Measurements from ENCODE around the gene PEX26.

The PEX26 gene

GRCh38 chr22:18071968-18072310, 5.9 kb upstream of the PEX26 start:
- DNase-seq, result peak; percentile 16

GRCh38 chr22:18073467-18073866, 4.3 kb upstream of the PEX26 start:
- peak; percentile 25 for DNase-seq

DNA sequence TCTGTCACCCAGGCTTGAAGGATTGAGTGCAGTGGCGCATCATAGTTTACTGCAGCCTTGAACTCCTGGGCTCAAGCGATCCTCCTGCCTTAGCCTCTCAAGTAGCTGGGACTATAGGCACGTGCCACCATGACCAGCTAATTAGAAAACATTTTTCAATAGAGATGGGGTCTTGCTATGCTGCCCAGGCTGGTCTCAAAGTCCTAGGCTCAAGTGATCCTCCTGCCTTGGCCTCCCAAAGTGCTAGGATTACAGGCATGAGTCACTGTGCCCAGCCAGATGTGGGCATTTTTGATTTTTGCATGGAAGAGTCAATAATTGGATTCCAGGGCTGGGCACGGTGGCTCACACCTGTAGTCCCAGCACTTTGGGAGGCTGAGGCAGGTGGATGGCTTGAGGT, 3.9 kb upstream of the PEX26 start:
- DNase-seq, result peak; percentile 17

- peak; percentile 38 for DNase-seq
These were observed 2.6 kb upstream of the PEX26 start for GRCh38 chr22:18075101-18075719.

GRCh38 chr22:18075720-18076497, 1.9 kb upstream of the PEX26 start:
- peak; percentile 70 for DNase-seq

DNA sequence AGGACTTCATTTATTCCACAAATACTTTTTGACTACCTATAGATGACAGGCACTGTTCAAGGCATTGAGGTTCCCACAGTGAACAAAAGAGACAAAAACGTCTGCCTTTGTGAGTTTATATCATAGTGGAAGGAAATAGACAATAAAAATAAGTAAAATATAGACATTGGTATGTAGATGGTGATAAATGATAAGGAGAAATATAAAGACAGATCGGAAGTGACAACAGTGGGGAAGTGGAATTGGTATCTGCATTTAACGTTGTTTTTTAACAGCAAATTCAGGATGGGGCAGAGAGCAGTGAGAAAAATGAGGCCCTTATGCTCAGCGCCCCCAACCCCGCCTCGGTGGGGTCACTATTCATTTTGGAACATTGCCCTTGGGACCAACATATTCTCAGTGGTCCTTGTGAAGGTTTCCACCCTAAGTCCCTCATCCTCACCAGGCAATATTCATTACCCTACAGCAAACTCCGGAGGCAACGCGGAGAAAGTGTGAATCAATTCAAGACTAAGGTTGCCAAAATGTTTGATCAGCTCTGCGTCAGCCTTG, 627 bp upstream of the PEX26 start:
- DNase-seq, result no peak

DNA sequence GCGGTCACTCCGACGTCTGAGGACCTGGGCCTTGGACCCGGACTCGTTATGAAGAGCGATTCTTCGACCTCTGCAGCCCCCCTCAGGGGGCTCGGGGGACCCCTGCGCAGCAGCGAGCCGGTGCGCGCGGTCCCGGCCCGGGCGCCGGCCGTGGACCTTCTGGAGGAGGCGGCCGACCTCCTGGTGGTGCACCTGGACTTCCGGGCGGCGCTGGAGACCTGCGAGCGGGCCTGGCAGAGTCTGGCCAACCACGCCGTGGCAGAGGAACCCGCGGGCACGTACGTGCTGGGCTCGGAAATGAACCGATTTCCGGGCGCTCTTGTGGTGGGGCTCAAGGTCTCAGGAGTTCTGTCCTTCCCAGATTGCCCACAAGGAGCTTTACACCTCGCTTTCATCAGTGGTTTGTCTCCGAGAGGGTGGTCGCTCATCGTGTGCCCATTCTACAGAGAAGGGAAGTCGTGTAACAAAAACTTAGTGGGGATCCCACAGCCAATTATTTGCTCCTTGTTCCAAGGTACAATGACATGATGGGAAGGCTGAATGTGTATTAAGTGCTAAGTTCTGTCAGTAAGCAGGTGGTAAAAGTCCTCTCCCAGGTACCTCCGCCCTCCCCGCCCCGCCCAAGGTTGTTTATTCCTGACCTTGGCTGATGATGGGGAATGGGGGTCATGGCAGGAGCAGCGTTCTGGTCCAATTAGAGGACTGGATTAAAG, 695 bp downstream of the PEX26 start:
- DNase-seq, result peak; percentile 82

DNA sequence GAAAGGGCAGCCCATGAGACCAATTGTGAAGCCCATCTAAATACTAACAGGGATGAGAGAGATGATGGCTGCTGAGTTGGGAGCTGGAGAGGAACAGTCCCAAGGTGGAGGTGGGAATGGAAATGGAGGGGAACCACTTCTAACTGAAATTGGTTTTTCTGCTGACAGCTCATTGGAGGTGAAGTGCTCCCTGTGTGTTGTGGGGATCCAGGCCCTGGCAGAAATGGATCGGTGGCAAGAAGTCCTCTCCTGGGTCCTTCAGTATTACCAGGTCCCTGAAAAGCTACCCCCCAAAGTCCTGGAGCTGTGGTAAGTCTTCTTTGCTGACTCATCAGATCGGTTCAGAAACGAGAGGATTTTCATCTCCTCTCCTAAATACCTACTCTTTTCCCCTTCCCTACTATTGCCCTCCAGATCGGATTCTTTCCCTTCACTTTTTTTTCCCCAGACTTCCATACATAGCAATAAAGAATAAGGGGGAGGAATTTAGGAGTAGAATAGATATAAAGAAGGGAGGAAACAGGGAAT, 2.0 kb downstream of the PEX26 start:
- DNase-seq, result peak; percentile 24

- peak; percentile 50 for DNase-seq
These were observed 3.6 kb downstream of the PEX26 start for GRCh38 chr22:18081416-18081815.

DNA sequence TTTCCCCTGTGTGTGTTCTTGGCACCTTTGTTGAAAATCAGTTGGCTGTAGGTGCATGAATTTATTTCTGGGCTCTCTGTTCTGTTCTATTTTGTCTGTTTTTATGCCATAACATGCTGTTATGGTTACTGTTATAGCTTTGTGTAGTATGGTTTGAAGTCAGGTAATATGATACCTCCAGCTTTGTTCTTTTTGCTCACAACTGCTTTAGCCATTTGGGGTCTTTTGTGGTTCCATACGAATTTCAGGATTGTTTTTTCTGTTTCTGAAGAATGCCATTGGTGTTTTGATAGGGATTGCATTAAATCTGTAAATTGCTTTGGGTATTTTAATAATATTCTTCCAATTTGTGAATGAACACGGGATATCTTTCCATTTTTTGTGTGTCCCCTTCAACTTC, 4.7 kb downstream of the PEX26 start:
- DNase-seq, result no peak

- DNase-seq, result peak; percentile 24
These were observed 5.6 kb downstream of the PEX26 start for GRCh38 chr22:18083406-18083805.

GRCh38 chr22:18085188-18085587, 7.4 kb downstream of the PEX26 start:
- peak; percentile 10 for DNase-seq

DNA sequence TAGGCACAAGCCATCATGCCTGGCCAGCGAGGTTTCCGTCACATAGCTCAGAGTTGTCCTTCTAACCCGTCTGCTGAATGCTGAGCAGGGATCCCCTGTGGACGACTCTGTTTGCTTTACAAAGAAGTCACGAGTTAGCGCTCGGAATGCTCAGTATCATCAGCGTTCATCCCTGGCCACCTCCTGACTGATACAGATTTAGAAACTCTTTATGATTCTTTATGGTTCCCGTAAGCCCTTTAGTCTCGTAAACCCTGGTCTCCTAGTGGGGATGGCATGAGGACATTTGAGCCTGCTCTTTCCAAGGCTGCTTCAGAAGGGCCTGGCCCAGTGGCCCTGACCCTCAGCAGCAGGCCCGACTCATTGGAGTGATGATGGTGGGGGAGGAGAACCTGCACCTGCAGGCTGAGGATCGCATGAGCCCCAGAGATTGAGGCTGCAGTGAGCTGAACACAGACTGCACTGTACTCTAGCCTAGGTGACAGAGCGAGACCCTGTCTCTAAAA, 9.6 kb downstream of the PEX26 start:
- peak; percentile 31 for DNase-seq

GRCh38 chr22:18088825-18089568, 11.2 kb downstream of the PEX26 start:
- peak; percentile 73 for DNase-seq

DNA sequence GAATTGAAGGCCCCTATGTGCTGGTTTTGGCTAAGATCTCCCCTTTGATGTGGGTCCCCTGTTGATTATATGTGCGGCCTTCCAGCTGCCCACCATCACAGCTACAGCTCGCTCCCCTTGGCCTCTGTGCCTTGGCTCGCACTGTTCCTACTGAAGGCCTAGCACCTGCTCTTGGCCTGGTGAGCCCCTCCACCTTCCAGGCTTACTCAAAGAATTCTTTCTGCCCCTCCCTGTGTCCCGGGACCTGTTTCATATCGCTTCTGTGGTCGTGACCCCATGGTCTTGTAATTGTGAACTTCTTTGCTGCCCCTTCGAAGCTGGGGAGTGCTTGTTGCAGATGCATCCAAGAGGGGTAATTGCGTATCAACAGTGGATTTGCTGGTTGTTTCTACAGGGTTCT, 12.5 kb downstream of the PEX26 start:
- DNase-seq, result no peak

DNA sequence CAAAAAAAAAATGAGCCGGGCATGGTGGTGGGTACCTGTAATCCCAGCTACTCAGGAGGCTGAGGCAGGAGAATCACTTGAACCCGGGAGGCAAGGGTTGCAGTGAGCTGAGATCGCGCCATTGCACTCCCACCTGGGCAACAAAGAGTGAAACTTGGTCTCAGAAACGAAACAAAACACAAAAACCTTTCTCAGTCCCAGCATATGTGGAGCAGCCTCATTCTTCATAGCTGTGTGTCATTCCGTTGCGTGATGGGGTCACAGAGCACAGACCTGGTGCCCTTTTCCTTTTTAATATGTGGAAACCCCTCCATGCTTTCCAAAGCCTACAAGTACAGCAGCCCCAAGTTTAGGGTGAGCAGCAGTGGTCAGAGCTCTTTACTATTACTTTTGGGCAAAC, 13.7 kb downstream of the PEX26 start:
- DNase-seq, result no peak

DNA sequence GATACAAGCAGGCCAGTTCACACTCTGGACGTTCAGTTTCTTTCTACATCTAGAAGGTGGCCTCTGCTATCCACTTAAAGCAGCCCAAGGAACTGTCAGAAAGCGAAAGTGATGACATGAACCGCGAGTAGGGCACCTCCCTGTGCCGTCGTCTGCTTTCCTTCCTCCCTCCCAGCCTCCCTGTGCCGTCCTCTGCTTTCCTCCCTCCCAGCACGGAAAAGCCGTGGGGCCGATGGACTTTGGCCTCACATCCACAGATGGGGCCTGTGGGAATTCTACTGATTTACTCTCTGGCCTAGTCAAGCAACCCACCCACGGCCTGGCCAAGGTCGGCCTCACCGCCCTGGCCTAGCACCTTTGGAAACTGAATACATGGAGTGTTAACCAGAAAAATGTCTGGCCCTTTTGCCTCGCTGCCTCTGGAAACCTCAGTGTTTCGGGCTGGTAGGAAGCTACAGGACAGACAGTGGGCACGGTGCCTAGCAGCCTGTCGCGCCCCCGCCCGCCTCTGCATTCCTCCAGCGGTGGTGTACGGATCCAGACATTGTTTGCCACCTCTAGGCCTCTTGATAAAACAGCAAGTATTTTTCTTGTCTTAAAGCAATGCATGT, 14.2 kb downstream of the PEX26 start:
- DNase-seq, result peak; percentile 77

- no peak for DNase-seq
These were observed 15.9 kb downstream of the PEX26 start for GRCh38 chr22:18093661-18094060.

DNA sequence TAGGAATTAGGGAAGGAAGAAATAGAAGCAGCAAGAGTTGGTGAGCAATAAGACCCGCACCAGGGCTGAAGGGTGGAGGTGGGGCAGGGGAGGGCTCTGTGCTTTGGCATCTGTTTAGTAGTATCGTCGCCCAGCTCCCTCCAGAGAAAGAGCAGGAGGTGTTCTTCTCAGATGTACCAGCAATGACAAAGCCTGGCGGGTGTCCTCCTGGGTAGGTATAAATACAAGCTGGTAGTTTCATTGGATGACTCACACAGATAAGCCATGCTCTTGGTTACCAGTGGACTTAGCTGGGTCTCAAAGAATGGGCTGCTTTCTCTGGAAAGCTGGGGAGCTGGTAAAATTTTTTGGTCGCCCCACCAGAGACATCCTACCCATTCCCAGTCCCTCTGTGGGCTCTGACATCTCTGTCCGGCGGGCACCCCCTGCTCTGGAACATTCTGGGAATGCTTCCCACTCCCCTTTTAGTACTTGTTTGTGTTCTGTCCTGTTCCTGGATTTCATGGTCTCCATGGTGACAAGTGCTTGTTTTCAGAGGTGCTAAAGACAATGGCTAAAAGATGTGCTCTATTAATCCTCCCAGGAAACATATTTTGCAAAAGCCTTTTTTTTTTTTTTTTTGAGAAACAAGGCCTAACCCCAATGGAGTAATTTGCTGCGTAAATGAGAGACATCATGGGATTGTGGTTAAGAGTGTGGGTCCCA, 17.5 kb downstream of the PEX26 start:
- peak; percentile 51 for DNase-seq

DNA sequence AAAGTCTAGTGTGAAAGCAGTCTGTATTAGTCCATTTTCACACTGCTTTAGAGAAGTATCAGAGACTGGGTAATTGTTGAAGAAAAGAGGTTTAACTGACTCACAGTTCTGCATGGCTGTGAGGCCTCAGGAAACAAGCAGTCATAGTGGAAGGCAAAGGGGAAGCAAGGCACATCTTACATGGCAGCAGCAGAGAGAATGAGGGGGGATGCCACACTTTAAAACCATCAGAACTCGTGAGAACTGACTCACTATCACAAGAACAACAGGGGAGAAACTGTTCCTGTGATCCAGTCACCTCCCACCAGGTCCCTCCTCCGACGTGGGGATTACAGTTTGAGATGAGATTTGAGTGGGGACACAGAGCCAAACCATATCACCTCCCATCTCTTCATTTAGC, 19.0 kb downstream of the PEX26 start:
- DNase-seq, result peak; percentile 31

- no peak for DNase-seq
These were observed 23.0 kb downstream of the PEX26 start for GRCh38 chr22:18100781-18101180.

Data from activated effector memory CD4-positive, alpha-beta T cell treated with anti-CD3 and anti-CD28 coated beads, Interleukin-2, amount 50 U/mL, for 16 hours (primary cell).